ENCODE data around the gene FAM107B. TPM values are rescaled to one million over a fixed set of nuclear protein-coding genes. Genes with fewer than 3 reads are reported as not detected.

FAM107B gene
- total RNA-seq, 1 experiment from 2014 or later: 24.5 TPM

GRCh38 chr10:14691359-14691758 lies 83.3 kb downstream of the FAM107B start:
- Histone ChIP-seq H2AFZ (ENCODE audit: low read length) (no peak overlapping the region), H3K56ac (ENCODE audit: insufficient read length, low read depth, low read length) (no peak overlapping the region), H2AK5ac (ENCODE audit: insufficient read length, low read length) (no peak overlapping the region), H3K79me2 (ENCODE audit: insufficient read depth, low read length) (no peaks in the 10 kb centered on the region), H3K4me1 (ENCODE audit: insufficient read depth, low read length) (no peaks in the 10 kb centered on the region), H2BK5ac (ENCODE audit: insufficient read length, low read length) (no peak overlapping the region), H3K14ac (ENCODE audit: insufficient read depth, low read length) (no peak overlapping the region), H4K8ac (replicated peaks; ENCODE audit: insufficient read length, low read depth, low read length) (no peak overlapping the region), H2BK120ac (ENCODE audit: low read depth, low read length, poor library complexity, severe bottlenecking) (no peak overlapping the region), H4K91ac (ENCODE audit: insufficient read length, low read depth, low read length) (no peak overlapping the region), H3T11ph (ENCODE audit: low read length) (no peak overlapping the region), H4K5ac (ENCODE audit: insufficient read length, low read depth, low read length) (no peak overlapping the region), H3K9ac (ENCODE audit: extremely low read depth, insufficient read length, low read length) (no peak overlapping the region), H3K18ac (ENCODE audit: insufficient read length, low read depth, low read length) (no peak overlapping the region), H3K23me2 (ENCODE audit: insufficient read length, low read depth, low read length, poor library complexity, severe bottlenecking) (no peaks in the 10 kb centered on the region), H2BK15ac (ENCODE audit: low read depth, low read length) (no peak overlapping the region), H3K23ac (ENCODE audit: insufficient read length, low read depth, low read length) (no peak overlapping the region), H3K79me1 (ENCODE audit: insufficient read depth, low read depth, low read length, poor library complexity, severe bottlenecking) (no peaks in the 10 kb centered on the region), H2BK20ac (ENCODE audit: low read depth, low read length, poor library complexity, severe bottlenecking) (no peak overlapping the region), H3K27me3 (ENCODE audit: insufficient read depth, low read length) (no peaks in the 10 kb centered on the region), H3K27ac (ENCODE audit: insufficient read length, low read depth, low read length) (no peak overlapping the region), H3K4me2 (ENCODE audit: insufficient read depth, insufficient read length, low read length) (no peak overlapping the region), H3K9me3 (ENCODE audit: control insufficient read depth, low read depth, low read length) (no peaks in the 10 kb centered on the region), H2BK12ac (ENCODE audit: insufficient read length, low read depth, low read length) (no peak overlapping the region), H3K4ac (ENCODE audit: low read depth, low read length) (no peak overlapping the region), H4K20me1 (ENCODE audit: control insufficient read depth, insufficient read depth, insufficient read length) (no peaks in the 10 kb centered on the region)
- no CpG with 5 or more reads among the region's 8 CpGs for WGBS (ENCODE audit: extremely low coverage, insufficient read length, low lambda C conversion rate)
- Mint-ChIP-seq H3K4me1 (peaks cover 0 to 2% of the 10 kb centered on the region in 2 experiments; a peak in 1 of 4 replicates), H3K36me3 (ENCODE audit: insufficient read depth in 1 of 3, low read depth in 3 of 3) (no peaks in the 10 kb centered on the region), H3K9me3 (no peaks in the 10 kb centered on the region), H3K27ac (no peak overlapping the region), H3K27me3 (ENCODE audit: low read depth) (no peaks in the 10 kb centered on the region), H3K4me3 (no peak overlapping the region)
- TF ChIP-seq, protein P1, sequence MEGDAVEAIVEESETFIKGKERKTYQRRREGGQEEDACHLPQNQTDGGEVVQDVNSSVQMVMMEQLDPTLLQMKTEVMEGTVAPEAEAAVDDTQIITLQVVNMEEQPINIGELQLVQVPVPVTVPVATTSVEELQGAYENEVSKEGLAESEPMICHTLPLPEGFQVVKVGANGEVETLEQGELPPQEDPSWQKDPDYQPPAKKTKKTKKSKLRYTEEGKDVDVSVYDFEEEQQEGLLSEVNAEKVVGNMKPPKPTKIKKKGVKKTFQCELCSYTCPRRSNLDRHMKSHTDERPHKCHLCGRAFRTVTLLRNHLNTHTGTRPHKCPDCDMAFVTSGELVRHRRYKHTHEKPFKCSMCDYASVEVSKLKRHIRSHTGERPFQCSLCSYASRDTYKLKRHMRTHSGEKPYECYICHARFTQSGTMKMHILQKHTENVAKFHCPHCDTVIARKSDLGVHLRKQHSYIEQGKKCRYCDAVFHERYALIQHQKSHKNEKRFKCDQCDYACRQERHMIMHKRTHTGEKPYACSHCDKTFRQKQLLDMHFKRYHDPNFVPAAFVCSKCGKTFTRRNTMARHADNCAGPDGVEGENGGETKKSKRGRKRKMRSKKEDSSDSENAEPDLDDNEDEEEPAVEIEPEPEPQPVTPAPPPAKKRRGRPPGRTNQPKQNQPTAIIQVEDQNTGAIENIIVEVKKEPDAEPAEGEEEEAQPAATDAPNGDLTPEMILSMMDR (conservative IDR thresholded peaks at IDR 0.05): no peak
- DNase-seq: no peak

Data from H9 (cell line).